ENCODE results near the gene EPHA6. TPM values are rescaled to one million over a fixed set of nuclear protein-coding genes. Genes with fewer than 3 reads are reported as not detected.

The EPHA6 gene
- polyA plus RNA-seq, 2 of the 4 experiments (the other 2 are of a cell fraction): 0.08 TPM

GRCh38 chr3:97430601-97431000, 616.2 kb downstream of the EPHA6 start:
- POLR2A ChIA-PET: no interaction called here
- 12% methylated on average over 2 of the region's 2 CpGs for WGBS (ENCODE audit: missing lambda C conversion rate)
- no peak for TF ChIP-seq CHD2 (IDR thresholded peaks at IDR 0.05; ENCODE audit: low read length, partially characterized antibody)
- TF ChIP-seq, protein P1, sequence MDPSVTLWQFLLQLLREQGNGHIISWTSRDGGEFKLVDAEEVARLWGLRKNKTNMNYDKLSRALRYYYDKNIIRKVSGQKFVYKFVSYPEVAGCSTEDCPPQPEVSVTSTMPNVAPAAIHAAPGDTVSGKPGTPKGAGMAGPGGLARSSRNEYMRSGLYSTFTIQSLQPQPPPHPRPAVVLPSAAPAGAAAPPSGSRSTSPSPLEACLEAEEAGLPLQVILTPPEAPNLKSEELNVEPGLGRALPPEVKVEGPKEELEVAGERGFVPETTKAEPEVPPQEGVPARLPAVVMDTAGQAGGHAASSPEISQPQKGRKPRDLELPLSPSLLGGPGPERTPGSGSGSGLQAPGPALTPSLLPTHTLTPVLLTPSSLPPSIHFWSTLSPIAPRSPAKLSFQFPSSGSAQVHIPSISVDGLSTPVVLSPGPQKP (IDR thresholded peaks at IDR 0.05; ENCODE audit: low read depth, low read length): no peak

DNA sequence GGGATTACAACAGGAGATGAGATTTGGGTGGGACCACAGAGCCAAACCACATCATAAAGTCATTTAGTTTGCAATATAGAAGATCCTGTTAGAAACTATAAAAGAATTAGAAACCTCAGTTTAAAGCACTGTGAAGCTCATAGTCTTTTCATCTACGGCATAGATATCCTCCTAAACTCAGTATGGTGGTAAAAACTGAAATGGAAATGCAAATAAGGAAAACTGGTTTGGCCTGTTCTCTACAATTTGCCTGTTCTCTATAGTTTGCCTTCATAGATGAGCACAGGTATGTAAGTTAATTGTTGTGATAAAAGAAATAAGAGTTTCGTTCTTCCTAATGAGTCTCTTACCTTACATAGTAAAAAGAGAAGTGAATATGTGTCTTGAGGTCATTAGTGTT, 618.5 kb downstream of the EPHA6 start:
- Histone ChIP-seq H3K9me3 (no peaks in the 10 kb centered on the region), H3K27ac (no peak overlapping the region), H3K4me1 (no peaks in the 10 kb centered on the region), H3K4me2 (no peak overlapping the region), H3K4me3 (no peak overlapping the region)
- DNase-seq (ENCODE audit: low read depth in 1 of 2, low spot score in 1 of 2) (no peak), FAIRE-seq (no peak), ATAC-seq (no peak)
- 2% methylated on average over 2 of the region's 2 CpGs for WGBS (ENCODE audit: missing lambda C conversion rate)
- ChIA-PET POLR2A (no interaction called here), CTCF (no interaction called here)
- TF ChIP-seq FOXS1 (CRISPR knock-in tag; IDR thresholded peaks at IDR 0.05) (no peak), RAD21 (conservative IDR thresholded peaks at IDR 0.05 in 1 of 2, IDR thresholded peaks at IDR 0.05 in 1 of 2) (no peak), EP300 (IDR thresholded peaks at IDR 0.05) (no peak), PBX3 (IDR thresholded peaks at IDR 0.05) (no peak), TFCP2L1 (CRISPR knock-in tag; IDR thresholded peaks at IDR 0.05) (no peak), HES2 (IDR thresholded peaks at IDR 0.05) (no peak), CHD2 (IDR thresholded peaks at IDR 0.05; ENCODE audit: low read length, partially characterized antibody) (no peak), JUN (IDR thresholded peaks at IDR 0.05) (no peak)

More at GRCh38 chr3:97430601-97431000, 616.2 kb downstream of the EPHA6 start:
- ATAC-seq (no peak), FAIRE-seq (no peak), DNase-seq (ENCODE audit: low read depth in 1 of 2, low spot score in 1 of 2) (no peak)
- H3K4me1 ChIP-seq: no peaks in the 10 kb centered on the region
- H3K9me3 ChIP-seq: no peaks in the 10 kb centered on the region
- CTCF ChIA-PET: no interaction called here
- H3K4me2 ChIP-seq: no peak overlapping the region
- no peak overlapping the region for H3K4me3 ChIP-seq
- H3K27ac ChIP-seq: no peak overlapping the region

GRCh38 chr3:97438131-97438530, 623.7 kb downstream of the EPHA6 start:
- DNase-seq (ENCODE audit: low read depth in 1 of 2, low spot score in 1 of 2) (no peak), ATAC-seq (no peak), FAIRE-seq (no peak)
- POLR2A ChIA-PET: no interaction called here
- no peak overlapping the region for H3K4me2 ChIP-seq
- CTCF ChIA-PET: no interaction called here
- H3K4me3 ChIP-seq: no peak overlapping the region
- no peaks in the 10 kb centered on the region for H3K4me1 ChIP-seq
- TF ChIP-seq CBX2 (IDR thresholded peaks at IDR 0.05; ENCODE audit: borderline replicate concordance, low read depth) (no peak), MAFK (IDR thresholded peaks at IDR 0.05; ENCODE audit: partially characterized antibody) (no peak), RARB (CRISPR knock-in tag; IDR thresholded peaks at IDR 0.05) (no peak), BCL3 (IDR thresholded peaks at IDR 0.05) (no peak), HMGXB4 (CRISPR knock-in tag; IDR thresholded peaks at IDR 0.05; ENCODE audit: borderline replicate concordance) (no peak)
- WGBS (ENCODE audit: missing lambda C conversion rate): 2% methylated on average over 1 of the region's 1 CpG
- no peaks in the 10 kb centered on the region for H3K9me3 ChIP-seq
- no peak overlapping the region for H3K27ac ChIP-seq

- Histone ChIP-seq H3K4me2 (no peak overlapping the region), H3K9me3 (no peaks in the 10 kb centered on the region), H3K27ac (no peak overlapping the region), H3K4me1 (no peaks in the 10 kb centered on the region), H3K4me3 (no peak overlapping the region)
- WGBS (ENCODE audit: missing lambda C conversion rate): 6% methylated on average over 1 of the region's 1 CpG
- DNase-seq (ENCODE audit: low read depth in 1 of 2, low spot score in 1 of 2): no peak
- ATAC-seq: no peak
- FAIRE-seq: no peak
- CTCF ChIA-PET: no interaction called here
- POLR2A ChIA-PET: no interaction called here
- no peak for TF ChIP-seq ZSCAN20 (CRISPR knock-in tag; IDR thresholded peaks at IDR 0.05)
- TF ChIP-seq, protein P2, sequence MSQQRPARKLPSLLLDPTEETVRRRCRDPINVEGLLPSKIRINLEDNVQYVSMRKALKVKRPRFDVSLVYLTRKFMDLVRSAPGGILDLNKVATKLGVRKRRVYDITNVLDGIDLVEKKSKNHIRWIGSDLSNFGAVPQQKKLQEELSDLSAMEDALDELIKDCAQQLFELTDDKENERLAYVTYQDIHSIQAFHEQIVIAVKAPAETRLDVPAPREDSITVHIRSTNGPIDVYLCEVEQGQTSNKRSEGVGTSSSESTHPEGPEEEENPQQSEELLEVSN (IDR thresholded peaks at IDR 0.05; ENCODE audit: borderline replicate concordance, low read depth): no peak
- TF ChIP-seq ZC3H11A (IDR thresholded peaks at IDR 0.05): no peak
- TF ChIP-seq, protein P1 (IDR thresholded peaks at IDR 0.05; ENCODE audit: low read depth, low read length): no peak
- no peak for TF ChIP-seq ZNF302 (CRISPR knock-in tag; IDR thresholded peaks at IDR 0.05)
- TF ChIP-seq RNF2 (IDR thresholded peaks at IDR 0.05; ENCODE audit: borderline replicate concordance, low read depth): no peak
- TF ChIP-seq, protein P3, sequence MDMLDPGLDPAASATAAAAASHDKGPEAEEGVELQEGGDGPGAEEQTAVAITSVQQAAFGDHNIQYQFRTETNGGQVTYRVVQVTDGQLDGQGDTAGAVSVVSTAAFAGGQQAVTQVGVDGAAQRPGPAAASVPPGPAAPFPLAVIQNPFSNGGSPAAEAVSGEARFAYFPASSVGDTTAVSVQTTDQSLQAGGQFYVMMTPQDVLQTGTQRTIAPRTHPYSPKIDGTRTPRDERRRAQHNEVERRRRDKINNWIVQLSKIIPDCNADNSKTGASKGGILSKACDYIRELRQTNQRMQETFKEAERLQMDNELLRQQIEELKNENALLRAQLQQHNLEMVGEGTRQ (IDR thresholded peaks at IDR 0.05): no peak
These were observed 625.0 kb downstream of the EPHA6 start for GRCh38 chr3:97439373-97439772.

All from A549 (cell line).